Sigmoid colon (tissue), 7 donors: ENCODE results near the gene DHDDS. TPM values are rescaled to one million over a fixed set of nuclear protein-coding genes. Genes with fewer than 3 reads are reported as not detected.

Source experiments
- DNase-seq: peaks from one replicate; pipeline ENCODE4 v3.0.0-alpha.2; 2019
- H3K27ac ChIP-seq, 4 donors: fragments of 200-600 bp; sonication (generic); one replicate each; pipeline ENCODE4 v1.5.1; 2016 to 2019; ENCODE audit warnings: mild to moderate bottlenecking in 1 of 4
- H3K27me3 ChIP-seq, 3 donors: fragments of 200-600 bp; sonication (generic); one replicate each; pipeline ENCODE4 v1.5.1; 2019; ENCODE audit warnings: mild to moderate bottlenecking in 1 of 3
- H3K36me3 ChIP-seq, 4 donors: fragments of 200-600 bp; sonication (generic); one replicate each; pipeline ENCODE4 v1.5.1; 2016 to 2019
- H3K4me1 ChIP-seq, 4 donors: fragments of 200-600 bp; sonication (generic); one replicate each; pipeline ENCODE4 v1.5.1; 2017 to 2019
- H3K4me3 ChIP-seq, 4 donors: fragments of 200-600 bp; sonication (generic); one replicate each; pipeline ENCODE4 v1.5.1; 2017 to 2019; ENCODE audit warnings: mild to moderate bottlenecking in 2 of 4, moderate library complexity in 1 of 4
- H3K9me3 ChIP-seq, 4 donors: fragments of 200-600 bp in 3 of 4; sonication (generic) in 3 of 4; one replicate each; pipeline versions ENCODE4 v1.5.1 to v1.6.1; 2013 to 2019
- CTCF ChIP-seq, 4 experiments: fragments of 450-650 bp in 3 of 4; fragments of 200-600 bp in 1 of 4; IDR thresholded peaks; one replicate each; pipeline ENCODE4 v1.5.1; 2016 to 2019; ENCODE audit warnings: antibody characterized with exemption in 4 of 4, mild to moderate bottlenecking in 3 of 4, moderate library complexity in 2 of 4
- EP300 ChIP-seq, 4 donors: sonication (generic); formaldehyde crosslinking; IDR thresholded peaks; one replicate each; pipeline ENCODE4 v1.6.1; 2017; ENCODE audit warnings: antibody characterized with exemption in 4 of 4
- POLR2A ChIP-seq, 2 donors: fragments of 450-650 bp; IDR thresholded peaks; one replicate each; pipeline ENCODE4 v1.6.1; 2016; ENCODE audit warnings: antibody characterized with exemption in 2 of 2, mild to moderate bottlenecking in 2 of 2, moderate library complexity in 2 of 2
- POLR2AphosphoS5 ChIP-seq, 4 donors: sonication (generic); formaldehyde crosslinking; IDR thresholded peaks; one replicate each; pipeline ENCODE4 v1.6.1; 2017; ENCODE audit warnings: antibody characterized with exemption in 4 of 4
- WGBS, 2 donors: extraction: QIAGEN DNeasy Blood & Tissue Kit; methylation state at CpG; one replicate each; pipeline ENCODE4 v1.1.7; 2013; 5-methylcytosine and 5-hydroxymethylcytosine counted together
- intact Hi-C: fragments of 100-400 bp; cut with DNase I; formaldehyde crosslinking; loops from one replicate; pipeline ENCODE4 v1.15.1; 2023
- polyA plus RNA-seq, 3 donors: library from polyadenylated mRNA; stranded (reverse); fragments of 200-250 nt; gene quantifications; one replicate each; pipeline ENCODE4 v1.2.3, GENCODE V29; 2013
- total RNA-seq, 4 donors: library from RNA; depleted of rRNA; stranded (reverse); fragments of >200 nt; gene quantifications; one replicate each; pipeline ENCODE4 v1.1.0, GENCODE V29; 2016
- donor health status: healthy with polysubstance abuse.
- donor health status: Bipolar disorder and iron deficiency.
- donor health status: healthy.

The DHDDS gene
- total and polyA plus RNA-seq, 7 donors, result 16.6 to 64.3 (median 33.5) TPM

GRCh38 chr1:26389604-26390247, 42.4 kb upstream of the DHDDS start:
- intact Hi-C loops, result no loop called here
- Histone ChIP-seq H3K36me3 (no peaks in the 10 kb centered on the region), H3K27me3 (peaks cover 0 to 8% (median 0%) of the 10 kb centered on the region in 3 donors), H3K9me3 (no peaks in the 10 kb centered on the region), H3K27ac (no peak overlapping the region), H3K4me1 (no peaks in the 10 kb centered on the region), H3K4me3 (no peak overlapping the region)
- DNase-seq, result no peak
- TF ChIP-seq POLR2AphosphoS5 (IDR thresholded peaks at IDR 0.05), result no peak
- no peak for TF ChIP-seq POLR2A (IDR thresholded peaks at IDR 0.05)
- no peak for TF ChIP-seq EP300 (IDR thresholded peaks at IDR 0.05)
- TF ChIP-seq CTCF (IDR thresholded peaks at IDR 0.05), result no peak
- WGBS, 2 donors, result 74 to 76% methylated on average over 4 of the region's 4 CpGs

- peaks cover 0 to 8% (median 0%) of the 10 kb centered on the region in 3 donors for H3K27me3 ChIP-seq
- no peak overlapping the region for H3K4me3 ChIP-seq
- H3K27ac ChIP-seq, result no peak overlapping the region
- no peak for DNase-seq
- no peaks in the 10 kb centered on the region for H3K9me3 ChIP-seq
- no peaks in the 10 kb centered on the region for H3K4me1 ChIP-seq
- no peak for TF ChIP-seq POLR2AphosphoS5 (IDR thresholded peaks at IDR 0.05)
- TF ChIP-seq POLR2A (IDR thresholded peaks at IDR 0.05), result no peak
- no peak for TF ChIP-seq EP300 (IDR thresholded peaks at IDR 0.05)
- TF ChIP-seq CTCF (IDR thresholded peaks at IDR 0.05), result no peak
- intact Hi-C loops, result no loop called here
- H3K36me3 ChIP-seq, result no peaks in the 10 kb centered on the region
- 11 to 12% methylated on average over 3 of the region's 3 CpGs for whole genome bisulfite sequencing, 2 donors
Measured at GRCh38 chr1:26391450-26391849, 40.7 kb upstream of the DHDDS start.

- intact Hi-C loops, result no loop called here
- DNase-seq, result no peak
Measured at GRCh38 chr1:26395754-26396153, 36.4 kb upstream of the DHDDS start.

GRCh38 chr1:26399034-26399433, 33.1 kb upstream of the DHDDS start:
- Histone ChIP-seq H3K27ac (no peak overlapping the region), H3K4me1 (no peaks in the 10 kb centered on the region), H3K4me3 (no peak overlapping the region), H3K36me3 (no peaks in the 10 kb centered on the region), H3K27me3 (peaks cover 0 to 14% (median 0%) of the 10 kb centered on the region in 3 donors), H3K9me3 (no peaks in the 10 kb centered on the region)
- no peak for DNase-seq
- TF ChIP-seq CTCF (IDR thresholded peaks at IDR 0.05) (no peak), POLR2AphosphoS5 (IDR thresholded peaks at IDR 0.05) (no peak), POLR2A (IDR thresholded peaks at IDR 0.05) (no peak), EP300 (IDR thresholded peaks at IDR 0.05) (no peak)
- WGBS, 2 donors, result 51 to 82% methylated on average over 3 of the region's 3 CpGs
- intact Hi-C loops, result no loop called here

More at GRCh38 chr1:26395754-26396153, 36.4 kb upstream of the DHDDS start:
- Histone ChIP-seq H3K4me3 (no peak overlapping the region), H3K9me3 (no peaks in the 10 kb centered on the region), H3K27me3 (no peaks in the 10 kb centered on the region), H3K4me1 (no peaks in the 10 kb centered on the region), H3K36me3 (no peaks in the 10 kb centered on the region), H3K27ac (no peak overlapping the region)
- WGBS, 2 donors, result 84 to 85% methylated on average over 8 of the region's 8 CpGs
- TF ChIP-seq POLR2A (IDR thresholded peaks at IDR 0.05) (no peak), EP300 (IDR thresholded peaks at IDR 0.05) (no peak), POLR2AphosphoS5 (IDR thresholded peaks at IDR 0.05) (no peak), CTCF (IDR thresholded peaks at IDR 0.05) (no peak)

GRCh38 chr1:26401891-26402290, 30.2 kb upstream of the DHDDS start:
- WGBS, 2 donors, result 84 to 85% methylated on average over 3 of the region's 3 CpGs
- Histone ChIP-seq H3K27ac (no peak overlapping the region), H3K27me3 (peaks cover 0 to 19% (median 0%) of the 10 kb centered on the region in 3 donors), H3K9me3 (no peaks in the 10 kb centered on the region), H3K36me3 (no peaks in the 10 kb centered on the region), H3K4me1 (no peaks in the 10 kb centered on the region), H3K4me3 (no peak overlapping the region)
- no peak for DNase-seq
- intact Hi-C loops, result no loop called here
- TF ChIP-seq POLR2A (IDR thresholded peaks at IDR 0.05) (no peak), CTCF (IDR thresholded peaks at IDR 0.05) (no peak), POLR2AphosphoS5 (IDR thresholded peaks at IDR 0.05) (no peak), EP300 (IDR thresholded peaks at IDR 0.05) (no peak)
